T-helper 1 cell (primary cell): Measurements from ENCODE around the gene THSD7A.

ENCODE experiments used
- DNase-seq, 5 donors: peaks; one replicate each; pipeline ENCODE4 v3.0.0-alpha.2; 2012 to 2020

Gene THSD7A

GRCh38 chr7:11620406-11621253 is 211.4 kb downstream of the THSD7A start:
- no peak for DNase-seq

DNA sequence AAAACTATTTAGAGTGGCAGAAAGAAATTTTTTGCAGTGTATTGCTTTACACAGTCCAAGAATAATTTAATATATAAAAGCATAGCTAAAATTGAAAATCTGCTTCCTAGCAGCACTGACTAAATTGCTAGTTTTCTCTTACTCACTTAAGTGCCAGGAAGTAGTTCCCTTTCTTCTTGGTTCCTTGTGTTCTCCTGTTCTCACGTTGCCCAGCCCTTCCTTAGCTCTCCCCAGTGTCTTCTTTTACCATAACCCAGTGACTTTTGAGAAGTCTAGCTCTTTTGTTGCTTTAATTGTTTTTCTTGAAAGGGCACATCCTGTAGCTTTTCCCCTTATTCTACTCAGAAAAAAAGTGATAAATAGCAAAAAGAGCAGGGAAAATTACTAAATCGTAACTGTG is 215.5 kb downstream of the THSD7A start:
- DNase-seq: no peak

DNA sequence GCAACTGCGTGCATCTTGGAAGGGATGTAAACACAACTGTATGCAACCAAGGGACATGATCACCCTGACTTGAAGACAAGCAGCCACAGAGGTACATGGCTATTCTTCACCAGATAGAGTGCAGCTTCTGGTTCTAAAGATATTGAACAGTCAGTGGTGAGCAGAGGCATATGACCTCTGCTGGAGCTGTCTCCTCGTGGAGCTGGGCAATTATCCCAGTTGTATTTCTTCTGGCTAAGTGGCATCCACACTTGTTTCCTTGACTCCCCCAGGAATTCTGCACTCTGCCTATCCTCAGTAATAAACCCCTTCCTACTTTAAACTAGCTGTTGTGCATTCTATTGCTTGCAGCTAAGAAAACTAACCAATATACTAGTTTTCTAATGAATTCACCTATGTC is 216.8 kb downstream of the THSD7A start:
- DNase-seq: no peak

GRCh38 chr7:11613292-11613930 is 218.6 kb downstream of the THSD7A start:
- DNase-seq: no peak

GRCh38 chr7:11612737-11613136 is 219.3 kb downstream of the THSD7A start:
- DNase-seq: no peak

DNA sequence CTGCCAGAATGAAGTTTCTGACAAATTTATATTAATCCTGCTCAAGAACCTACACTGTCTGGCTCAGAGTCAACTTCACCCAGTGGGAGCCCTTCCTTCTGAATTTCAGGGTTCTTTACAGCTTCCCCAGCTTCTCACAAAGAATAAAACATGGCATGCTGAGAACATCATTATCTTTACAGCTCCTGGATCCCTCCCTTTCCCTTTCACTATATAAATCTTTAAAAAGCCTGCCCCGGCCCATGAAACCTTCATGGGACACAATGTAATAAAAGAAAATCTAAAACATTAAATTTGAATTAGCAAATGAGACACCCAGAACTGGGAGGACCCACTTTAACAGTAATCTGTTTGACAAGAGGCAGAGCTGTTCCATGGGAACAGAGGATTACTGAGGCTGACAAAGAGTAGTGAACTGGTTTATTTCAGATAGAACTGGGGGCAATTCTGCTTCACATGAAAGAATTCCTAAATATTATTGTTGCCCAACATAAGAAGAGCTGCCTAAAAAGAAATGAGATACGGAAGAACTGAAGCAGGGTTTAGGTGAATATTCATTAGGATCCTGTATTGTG is 222.8 kb downstream of the THSD7A start:
- DNase-seq: no peak

GRCh38 chr7:11607686-11608085 is 224.3 kb downstream of the THSD7A start:
- no peak for DNase-seq

- no peak for DNase-seq
These were observed 226.2 kb downstream of the THSD7A start for GRCh38 chr7:11605749-11606148.

DNA sequence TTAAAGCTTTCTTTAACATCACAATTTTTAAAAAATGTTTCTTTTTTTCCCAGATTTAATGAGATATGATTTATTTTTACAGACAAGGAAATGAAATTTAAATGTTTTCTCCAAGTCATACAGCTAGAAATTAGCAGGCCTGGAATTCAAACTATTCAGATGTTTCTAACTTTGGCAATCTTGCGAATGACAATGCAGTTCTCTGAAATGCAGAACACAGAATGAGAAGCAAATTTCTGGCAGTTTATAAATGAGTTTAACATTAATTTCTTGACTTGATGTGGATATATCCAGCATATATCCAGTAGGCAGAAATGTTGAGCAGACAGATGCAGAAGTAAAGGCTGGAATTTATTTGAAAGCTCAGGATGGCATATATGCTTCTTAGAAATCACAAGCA is 227.5 kb downstream of the THSD7A start:
- DNase-seq: no peak

DNA sequence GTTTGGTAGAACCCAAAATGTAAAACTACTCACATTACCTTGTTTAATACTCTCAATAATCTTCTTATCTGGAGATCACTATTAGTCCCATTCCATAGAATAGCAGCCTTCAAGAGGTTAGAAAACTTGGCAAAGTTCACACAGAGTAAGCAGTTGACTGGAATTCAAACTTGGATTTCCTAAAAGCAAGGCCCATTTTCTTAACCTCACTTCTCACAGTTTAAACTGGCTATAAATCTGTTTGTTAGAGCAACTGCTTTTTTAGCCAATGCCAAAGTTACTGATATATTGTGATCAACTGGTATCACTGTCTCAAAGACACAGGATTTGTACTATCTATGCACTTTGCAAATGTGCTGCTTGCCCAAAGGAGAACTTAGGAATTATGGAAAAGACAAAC is 230.2 kb downstream of the THSD7A start:
- no peak for DNase-seq

DNA sequence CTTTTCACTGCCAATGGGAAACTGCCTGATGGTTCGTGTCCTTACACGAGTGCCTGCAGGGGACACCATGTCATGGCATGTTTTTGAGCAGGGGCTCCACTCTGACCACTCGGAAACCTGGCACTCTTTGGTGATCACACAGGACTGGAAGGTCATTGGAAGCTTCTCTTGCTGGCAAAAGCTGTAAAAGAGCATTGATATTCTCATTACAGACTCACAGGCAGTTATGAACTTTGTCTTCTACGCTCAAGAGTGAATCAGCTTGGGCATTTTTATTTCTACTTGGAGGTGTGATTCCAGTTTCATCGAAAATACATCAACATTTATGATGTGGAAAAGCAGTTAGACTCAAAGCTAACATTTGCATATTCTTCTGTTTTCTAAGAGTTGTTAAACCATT is 238.7 kb downstream of the THSD7A start:
- DNase-seq: no peak

- DNase-seq: no peak
These were observed 239.3 kb downstream of the THSD7A start for GRCh38 chr7:11592699-11593098.

DNA sequence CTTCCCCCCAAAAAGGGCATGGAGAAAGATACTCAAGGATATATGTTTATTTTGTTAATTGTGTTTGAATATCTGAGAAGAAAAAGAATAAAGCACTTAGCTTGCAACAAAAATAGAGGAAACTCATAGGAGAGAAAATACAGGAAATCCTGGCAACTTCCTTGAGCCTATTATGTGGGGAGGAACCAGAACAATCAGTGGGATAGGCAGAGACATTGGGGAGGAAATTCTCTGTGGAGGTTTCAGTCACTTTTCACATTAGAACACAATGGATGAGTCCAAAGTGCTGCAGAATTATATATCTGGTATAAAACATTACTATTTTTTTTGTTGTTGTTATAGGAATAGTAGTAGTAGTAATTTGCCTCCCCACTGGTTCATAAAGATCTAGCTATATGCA is 240.1 kb downstream of the THSD7A start:
- DNase-seq: no peak

GRCh38 chr7:11591055-11591633 is 240.9 kb downstream of the THSD7A start:
- no peak for DNase-seq

DNA sequence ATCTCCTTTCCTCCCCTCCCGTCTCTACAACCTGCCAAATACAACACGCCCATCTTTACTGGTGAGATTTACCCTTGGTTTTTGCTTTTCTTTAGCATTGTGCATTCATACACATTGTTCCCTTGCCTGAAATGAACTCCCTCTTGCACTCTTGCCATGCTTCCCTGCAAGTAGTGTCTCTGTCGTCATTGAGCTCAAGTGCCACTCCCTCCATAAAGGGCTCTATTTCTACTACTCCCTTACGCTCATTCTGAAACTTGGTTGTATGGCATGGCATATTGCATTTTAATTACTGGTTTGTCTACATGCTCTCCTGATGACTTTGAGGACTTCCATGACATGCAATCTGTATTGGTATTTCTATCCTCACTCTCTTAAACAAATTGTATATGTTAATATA is 242.7 kb downstream of the THSD7A start:
- no peak for DNase-seq

DNA sequence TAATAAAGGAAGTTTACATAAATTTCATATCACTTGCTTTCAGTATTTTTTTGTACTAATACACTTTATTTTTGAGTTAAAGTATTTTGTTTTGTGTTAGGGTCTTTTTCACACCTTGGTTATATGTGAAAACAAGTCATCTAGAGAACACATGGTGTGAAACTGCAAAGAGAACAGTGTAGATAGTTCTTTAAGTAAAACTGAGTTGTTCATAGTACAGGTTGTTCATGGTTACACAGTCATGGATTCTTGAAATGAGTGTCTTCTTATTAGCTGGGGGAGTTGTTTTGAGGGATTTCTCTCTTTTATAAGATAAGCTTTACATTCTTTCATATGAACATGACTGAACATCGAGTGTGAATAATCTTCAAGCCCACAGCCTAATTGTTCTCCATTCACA is 244.2 kb downstream of the THSD7A start:
- no peak for DNase-seq

DNA sequence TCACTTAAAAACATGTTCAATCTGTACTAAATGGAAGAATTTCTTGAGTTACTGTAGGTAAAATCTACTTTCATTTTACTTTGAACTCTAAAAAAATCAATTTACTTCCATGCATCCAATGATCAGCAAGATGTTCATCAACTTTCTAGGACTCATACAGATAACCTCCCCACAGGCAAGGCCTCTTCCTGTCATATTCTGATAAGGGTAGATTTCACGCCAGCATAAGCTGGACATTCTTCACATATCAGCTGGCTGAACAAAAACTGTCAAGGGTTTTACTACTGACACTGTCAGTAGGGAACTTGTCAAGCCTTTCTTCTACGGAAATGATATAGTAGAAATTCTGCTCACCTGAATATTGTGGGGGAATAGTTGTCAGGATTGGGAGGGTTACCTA is 244.9 kb downstream of the THSD7A start:
- DNase-seq: no peak

DNA sequence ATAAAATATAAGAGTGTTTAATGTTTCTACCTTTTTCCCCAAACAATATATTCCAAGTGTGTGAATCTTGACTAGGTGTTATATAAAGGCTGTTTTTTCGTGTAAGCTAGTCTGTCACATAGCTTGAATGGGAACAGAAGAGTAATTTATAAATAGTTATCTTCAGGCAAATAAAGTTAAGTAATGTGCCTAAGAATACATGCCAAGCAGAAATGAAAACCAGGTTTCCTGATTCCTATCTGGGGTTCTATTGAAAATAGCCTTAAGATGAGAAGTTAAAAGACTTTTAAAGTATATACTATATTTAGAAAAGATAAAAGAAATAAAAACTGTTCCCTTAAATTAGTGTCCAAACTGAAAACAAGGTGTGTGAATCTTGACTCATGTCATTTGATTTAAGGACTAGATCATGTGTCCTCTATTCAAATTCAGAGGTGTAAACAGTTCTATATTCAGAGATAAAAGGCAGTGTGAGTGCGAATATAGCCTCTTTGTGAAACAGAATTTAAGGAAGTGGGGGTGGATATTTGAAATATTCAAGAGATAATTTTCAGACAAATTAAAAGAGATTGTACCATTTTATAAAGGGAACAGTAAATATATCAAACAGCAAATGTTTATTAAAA is 247.5 kb downstream of the THSD7A start:
- no peak for DNase-seq

DNA sequence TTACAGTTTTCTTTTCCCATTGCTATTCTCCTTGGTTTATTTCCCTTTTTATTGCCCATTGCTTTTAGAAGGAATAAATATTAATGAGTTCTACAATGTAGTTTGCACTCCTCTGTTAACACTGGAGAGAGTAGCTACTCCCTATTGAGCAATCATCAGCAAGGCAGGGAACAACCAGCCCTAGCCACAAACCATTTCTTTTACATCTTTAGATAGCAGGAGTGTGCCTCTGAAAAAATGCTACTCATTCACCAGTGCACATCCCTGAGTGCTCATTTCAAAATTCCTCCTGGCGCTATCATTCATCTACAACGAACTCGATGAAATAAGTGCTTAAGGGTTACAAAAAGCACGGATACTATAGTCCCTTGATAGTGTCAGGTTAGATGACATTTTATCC is 252.9 kb downstream of the THSD7A start:
- no peak for DNase-seq

DNA sequence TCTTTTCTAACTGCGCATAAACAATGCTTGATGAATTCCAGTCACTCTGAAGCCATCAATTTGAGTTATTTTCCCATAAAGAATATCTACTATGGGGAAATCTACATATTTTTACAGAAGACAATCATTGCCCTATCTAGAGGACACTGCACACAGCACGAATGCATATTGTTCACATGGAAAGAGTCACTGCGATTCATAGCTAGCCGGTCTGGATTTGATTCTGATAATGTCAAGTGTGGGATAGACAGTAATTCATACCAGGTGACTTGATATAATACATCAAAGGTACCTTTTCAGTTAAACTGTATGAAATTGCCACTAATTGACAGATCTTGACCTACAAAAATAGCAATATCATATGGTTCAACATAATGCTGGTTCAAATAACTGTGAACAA is 255.7 kb downstream of the THSD7A start:
- no peak for DNase-seq

GRCh38 chr7:11573128-11573750 is 258.8 kb downstream of the THSD7A start:
- DNase-seq: no peak

DNA sequence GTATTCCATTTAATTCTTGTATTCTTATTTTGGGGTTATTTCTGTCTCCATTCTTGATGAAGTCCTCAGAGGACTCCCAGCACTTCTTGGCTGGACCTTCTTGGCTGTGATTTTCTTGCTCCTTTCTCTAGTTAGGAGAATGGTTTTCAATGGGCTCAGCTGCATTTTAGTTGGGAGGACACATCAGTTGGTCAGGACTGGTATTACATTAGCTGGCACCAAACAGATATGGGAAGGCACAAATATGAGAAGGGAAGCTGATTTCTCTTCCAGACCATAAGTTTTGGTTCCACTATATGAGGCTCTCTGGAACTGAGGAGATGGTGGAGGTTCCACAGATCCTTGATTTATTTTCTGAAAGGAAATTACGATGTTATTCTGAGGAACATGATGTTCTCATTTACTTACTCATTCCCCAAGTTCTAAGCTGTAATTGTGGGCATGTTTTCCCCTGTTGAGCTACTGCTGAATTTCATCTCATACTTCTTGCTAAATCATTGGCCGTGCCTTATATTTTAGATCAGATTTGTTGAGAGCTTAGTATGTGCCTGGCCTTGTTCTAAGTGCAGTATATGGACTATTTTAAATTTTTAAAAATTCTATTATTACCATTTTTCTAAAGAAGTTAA is 261.0 kb downstream of the THSD7A start:
- no peak for DNase-seq
